Esophagus squamous epithelium (tissue), 4 donors: ENCODE measurements around the gene UNCX.

Experiments
- POLR2A ChIP-seq, 4 donors: fragments of 450-650 bp; IDR thresholded peaks; one replicate each; pipeline ENCODE4 v1.6.1; 2017; ENCODE audit warnings: antibody characterized with exemption in 4 of 4, mild to moderate bottlenecking in 4 of 4, moderate library complexity in 3 of 4
- TF ChIP-seq, protein P1 (sequence below), 6 experiments: fragments of 450-650 bp in 4 of 6; fragments of 200-600 bp in 2 of 6; sonication (generic) in 2 of 6; IDR thresholded peaks; one replicate each; pipeline ENCODE4 v1.5.1; 2016 to 2019; ENCODE audit warnings: antibody characterized with exemption in 6 of 6, mild to moderate bottlenecking in 4 of 6, moderate library complexity in 4 of 6

- TF ChIP-seq, protein P1, sequence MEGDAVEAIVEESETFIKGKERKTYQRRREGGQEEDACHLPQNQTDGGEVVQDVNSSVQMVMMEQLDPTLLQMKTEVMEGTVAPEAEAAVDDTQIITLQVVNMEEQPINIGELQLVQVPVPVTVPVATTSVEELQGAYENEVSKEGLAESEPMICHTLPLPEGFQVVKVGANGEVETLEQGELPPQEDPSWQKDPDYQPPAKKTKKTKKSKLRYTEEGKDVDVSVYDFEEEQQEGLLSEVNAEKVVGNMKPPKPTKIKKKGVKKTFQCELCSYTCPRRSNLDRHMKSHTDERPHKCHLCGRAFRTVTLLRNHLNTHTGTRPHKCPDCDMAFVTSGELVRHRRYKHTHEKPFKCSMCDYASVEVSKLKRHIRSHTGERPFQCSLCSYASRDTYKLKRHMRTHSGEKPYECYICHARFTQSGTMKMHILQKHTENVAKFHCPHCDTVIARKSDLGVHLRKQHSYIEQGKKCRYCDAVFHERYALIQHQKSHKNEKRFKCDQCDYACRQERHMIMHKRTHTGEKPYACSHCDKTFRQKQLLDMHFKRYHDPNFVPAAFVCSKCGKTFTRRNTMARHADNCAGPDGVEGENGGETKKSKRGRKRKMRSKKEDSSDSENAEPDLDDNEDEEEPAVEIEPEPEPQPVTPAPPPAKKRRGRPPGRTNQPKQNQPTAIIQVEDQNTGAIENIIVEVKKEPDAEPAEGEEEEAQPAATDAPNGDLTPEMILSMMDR (IDR thresholded peaks at IDR 0.05), result no peak
- TF ChIP-seq POLR2A (IDR thresholded peaks at IDR 0.05), result no peak
These were observed 48.4 kb downstream of the UNCX start for GRCh38 chr7:1281068-1281467.
